Mammary epithelial cell (primary cell): Measurements from ENCODE around the gene HOPX.
A peak's percentile ranks its signal among the peaks of the same experiment; 100 is the strongest.

Source experiments
- EZH2 ChIP-seq: IDR thresholded peaks from 2 replicates; pipeline ENCODE4 v1.6.1; 2012; ENCODE audit warnings: low read length, inconsistent platforms, borderline replicate concordance
- TF ChIP-seq, protein P1 (sequence below), 2 donors: IDR thresholded peaks in 1 of 2; conservative IDR thresholded peaks in 1 of 2; 2 replicates each; pipeline ENCODE4 v1.5.1; 2011 to 2012; ENCODE audit warnings: inconsistent platforms in 2 of 2, low read length in 2 of 2, mild to moderate bottlenecking in 2 of 2, control low read depth in 1 of 2, low read depth in 1 of 2; ENCODE audit not compliant: insufficient read depth in 1 of 2; ENCODE audit errors: extremely low read depth in 1 of 2

DNA sequence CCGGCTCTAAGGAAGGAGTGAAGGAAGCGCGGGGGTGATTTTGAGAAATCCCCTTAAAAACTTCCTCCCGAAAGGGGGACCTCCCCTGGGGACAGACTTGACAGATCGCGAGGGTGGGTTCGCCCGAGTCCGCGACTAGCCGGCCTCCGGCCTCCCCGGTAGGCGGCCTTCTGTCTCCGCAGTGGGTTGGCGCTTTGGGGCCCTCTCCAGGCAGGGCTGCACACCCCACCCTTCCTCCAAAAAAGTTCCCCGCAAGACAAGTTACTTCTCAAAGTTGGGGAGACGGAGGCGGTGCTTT, 24.8 kb downstream of the HOPX start:
- TF ChIP-seq, protein P1, sequence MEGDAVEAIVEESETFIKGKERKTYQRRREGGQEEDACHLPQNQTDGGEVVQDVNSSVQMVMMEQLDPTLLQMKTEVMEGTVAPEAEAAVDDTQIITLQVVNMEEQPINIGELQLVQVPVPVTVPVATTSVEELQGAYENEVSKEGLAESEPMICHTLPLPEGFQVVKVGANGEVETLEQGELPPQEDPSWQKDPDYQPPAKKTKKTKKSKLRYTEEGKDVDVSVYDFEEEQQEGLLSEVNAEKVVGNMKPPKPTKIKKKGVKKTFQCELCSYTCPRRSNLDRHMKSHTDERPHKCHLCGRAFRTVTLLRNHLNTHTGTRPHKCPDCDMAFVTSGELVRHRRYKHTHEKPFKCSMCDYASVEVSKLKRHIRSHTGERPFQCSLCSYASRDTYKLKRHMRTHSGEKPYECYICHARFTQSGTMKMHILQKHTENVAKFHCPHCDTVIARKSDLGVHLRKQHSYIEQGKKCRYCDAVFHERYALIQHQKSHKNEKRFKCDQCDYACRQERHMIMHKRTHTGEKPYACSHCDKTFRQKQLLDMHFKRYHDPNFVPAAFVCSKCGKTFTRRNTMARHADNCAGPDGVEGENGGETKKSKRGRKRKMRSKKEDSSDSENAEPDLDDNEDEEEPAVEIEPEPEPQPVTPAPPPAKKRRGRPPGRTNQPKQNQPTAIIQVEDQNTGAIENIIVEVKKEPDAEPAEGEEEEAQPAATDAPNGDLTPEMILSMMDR (conservative IDR thresholded peaks at IDR 0.05 in 1 of 2, IDR thresholded peaks at IDR 0.05 in 1 of 2; ENCODE audit: extremely low read depth in 1 of 2, insufficient read depth in 1 of 2, low read depth in 1 of 2, low read length in 2 of 2): peak in 1 of 2 donors; percentile 43
- TF ChIP-seq EZH2: no peak
